Activated CD4-positive, alpha-beta T cell treated with anti-CD3 and anti-CD28 coated beads for 4 hours (primary cell): ENCODE results near the gene B3GALT4.
"Not testable (repeated sequence)": the region's sequence is repeated elsewhere in the genome, so short reads cannot be mapped to it uniquely, and the experiment has no call there.

ENCODE experiments used
- DNase-seq, 2 donors: peaks; one replicate each; pipeline ENCODE4 v3.0.0-alpha.2; 2020

B3GALT4 gene

DNA sequence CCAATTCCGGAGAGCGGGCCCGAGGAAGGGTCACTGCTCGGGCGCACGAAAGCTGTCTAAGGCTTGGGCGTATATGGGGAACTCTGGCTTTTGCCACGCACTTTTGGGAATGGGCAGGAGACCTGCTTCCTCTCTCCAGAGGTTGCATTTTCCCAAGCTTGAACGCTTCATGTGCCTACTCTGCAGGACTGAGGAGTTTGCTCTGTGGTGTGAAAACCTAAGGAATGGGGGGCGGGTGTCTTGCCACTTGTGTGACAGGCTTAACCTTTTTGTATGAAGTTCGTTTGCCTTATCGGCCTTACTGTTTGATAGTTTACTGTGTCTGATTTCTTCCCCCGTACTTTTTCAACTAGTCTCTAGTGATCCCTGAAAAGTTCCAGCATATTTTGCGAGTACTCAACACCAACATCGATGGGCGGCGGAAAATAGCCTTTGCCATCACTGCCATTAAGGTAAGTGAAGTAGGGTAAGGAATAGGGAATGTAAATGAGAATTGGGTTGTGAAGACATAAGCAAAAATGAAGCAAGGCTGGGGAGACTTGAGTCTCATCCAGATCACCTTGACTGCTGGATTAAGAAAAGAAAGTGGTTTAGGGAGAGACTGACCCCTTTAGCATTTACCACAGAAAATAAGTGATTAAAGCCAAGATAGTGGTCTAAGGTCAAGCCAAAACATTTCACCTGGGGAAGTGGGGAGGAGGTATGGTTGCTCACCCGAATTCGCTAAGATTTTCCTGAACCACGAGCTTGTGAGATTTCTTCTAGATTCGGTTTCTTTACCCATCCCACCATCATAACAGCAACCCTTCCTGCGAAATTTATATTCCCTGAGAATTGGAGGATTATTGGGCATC is 4.4 kb upstream of the B3GALT4 start:
- no peak for DNase-seq

DNA sequence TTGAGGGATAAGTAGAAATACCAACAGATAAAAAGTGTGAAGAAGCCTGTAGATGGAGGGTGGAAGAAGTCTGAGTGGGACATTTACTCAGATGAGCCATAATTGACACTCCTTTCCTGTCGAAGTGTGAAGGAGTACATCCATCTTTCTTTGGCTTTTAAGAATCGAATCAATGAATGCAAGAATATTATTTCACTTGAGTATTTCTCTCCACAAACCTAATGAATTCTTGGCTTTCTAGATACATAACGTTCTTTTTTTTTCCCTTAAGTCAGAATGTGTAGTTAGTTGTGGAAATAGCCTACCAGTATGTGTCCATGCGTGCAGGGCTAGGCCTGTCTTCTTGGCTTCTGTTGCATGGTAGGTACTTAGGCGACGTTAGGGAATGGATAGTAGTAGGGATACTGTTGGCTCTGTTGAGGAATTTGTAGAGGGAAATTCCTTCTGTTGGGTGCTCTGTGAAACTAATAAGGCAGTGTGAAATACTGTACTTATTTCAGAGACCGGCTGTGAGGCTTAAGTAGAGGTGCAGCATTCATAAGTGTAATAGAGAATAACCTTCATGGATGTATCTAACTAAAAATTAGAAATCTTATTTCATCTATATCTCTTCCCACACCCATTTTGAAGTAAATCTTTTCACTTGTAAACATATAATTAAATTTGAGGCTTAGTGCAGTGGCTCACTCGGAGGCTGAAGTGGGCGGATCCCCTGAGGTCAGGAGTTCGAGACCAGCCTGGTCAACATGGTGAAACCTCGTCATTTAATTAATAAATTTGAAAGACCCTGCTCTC is 3.6 kb upstream of the B3GALT4 start:
- DNase-seq, result no peak

DNA sequence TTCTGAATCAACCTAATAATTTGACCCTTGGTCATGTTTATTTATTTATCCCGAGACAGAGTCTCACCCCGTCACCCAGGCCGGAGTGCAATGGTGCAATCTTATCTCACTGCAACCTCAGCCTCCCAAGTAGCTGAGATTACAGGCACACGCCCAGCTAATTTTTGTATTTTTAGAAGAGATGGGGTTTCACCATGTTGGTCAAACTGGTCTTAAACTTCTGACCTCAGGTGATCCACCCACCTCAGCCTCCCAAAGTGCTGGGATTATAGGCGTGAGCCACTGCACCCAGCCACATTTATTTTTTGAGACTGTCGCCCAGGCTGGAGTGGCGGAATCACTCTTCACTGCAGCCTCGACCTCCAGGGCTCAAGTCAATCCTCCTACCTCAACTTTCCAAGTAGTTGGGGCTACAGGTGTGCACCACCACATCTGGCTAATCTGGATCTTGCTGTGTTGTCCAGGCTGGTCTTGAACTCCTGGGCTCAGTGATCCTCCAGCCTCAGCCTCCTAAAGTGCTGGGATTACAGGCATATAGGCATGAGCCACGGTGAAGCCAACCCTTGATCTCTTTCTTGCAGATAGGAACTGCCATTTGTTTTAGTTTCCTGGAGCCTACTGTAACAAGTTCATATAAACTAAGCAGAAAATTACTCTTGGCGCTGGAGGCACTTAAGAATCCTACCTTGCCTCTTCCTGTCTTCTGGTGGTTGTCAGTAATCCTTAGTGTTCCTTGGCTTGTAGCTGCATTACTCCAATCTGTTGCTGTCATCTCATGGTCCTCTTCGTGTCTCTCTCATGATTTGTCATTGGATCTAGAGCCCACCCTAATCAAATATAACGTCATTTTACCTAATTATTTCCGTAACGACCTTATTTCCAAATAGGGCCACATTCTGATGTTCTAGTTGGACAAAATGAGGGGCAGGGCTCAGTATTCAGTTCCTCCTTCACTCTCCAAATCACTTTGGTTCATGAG is 2.7 kb upstream of the B3GALT4 start:
- no peak for DNase-seq

DNA sequence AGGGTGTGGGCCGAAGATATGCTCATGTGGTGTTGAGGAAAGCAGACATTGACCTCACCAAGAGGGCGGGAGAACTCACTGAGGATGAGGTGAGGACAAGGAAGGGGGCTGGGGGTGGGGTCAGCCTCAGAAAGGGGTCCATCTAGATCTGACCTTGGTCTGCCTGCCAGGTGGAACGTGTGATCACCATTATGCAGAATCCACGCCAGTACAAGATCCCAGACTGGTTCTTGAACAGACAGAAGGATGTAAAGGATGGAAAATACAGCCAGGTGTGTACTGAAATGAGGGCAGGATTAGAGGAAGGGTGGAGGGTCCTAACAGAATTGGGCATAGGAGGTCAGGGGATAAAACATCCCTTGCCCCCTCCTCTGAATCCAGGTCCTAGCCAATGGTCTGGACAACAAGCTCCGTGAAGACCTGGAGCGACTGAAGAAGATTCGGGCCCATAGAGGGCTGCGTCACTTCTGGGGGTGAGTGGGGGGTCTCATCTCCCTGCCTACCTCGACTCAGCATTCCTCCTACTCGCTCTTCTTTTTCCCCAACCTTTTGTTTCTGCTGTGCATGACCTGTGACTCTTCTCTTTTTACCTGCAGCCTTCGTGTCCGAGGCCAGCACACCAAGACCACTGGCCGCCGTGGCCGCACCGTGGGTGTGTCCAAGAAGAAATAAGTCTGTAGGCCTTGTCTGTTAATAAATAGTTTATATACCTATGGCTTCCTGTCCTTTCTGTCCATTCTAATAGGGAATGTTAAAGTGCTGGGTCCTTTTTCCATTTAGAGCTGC is 935 bp upstream of the B3GALT4 start:
- DNase-seq, result not testable (repeated sequence)

DNA sequence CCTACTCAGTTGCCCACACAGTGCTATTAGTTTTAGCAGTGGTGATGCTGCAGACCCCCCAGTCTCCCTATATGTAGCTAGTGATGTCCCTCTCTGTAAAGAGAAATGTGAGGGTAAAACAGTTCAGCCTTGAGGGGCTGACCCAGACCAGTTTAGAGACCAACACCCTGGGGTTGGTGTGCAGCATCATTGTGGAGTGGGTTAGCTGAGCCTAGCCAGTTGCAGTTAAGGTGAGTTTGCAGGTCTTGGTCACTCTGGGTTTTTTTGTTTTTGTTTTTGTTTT is 401 bp upstream of the B3GALT4 start:
- no peak for DNase-seq

DNA sequence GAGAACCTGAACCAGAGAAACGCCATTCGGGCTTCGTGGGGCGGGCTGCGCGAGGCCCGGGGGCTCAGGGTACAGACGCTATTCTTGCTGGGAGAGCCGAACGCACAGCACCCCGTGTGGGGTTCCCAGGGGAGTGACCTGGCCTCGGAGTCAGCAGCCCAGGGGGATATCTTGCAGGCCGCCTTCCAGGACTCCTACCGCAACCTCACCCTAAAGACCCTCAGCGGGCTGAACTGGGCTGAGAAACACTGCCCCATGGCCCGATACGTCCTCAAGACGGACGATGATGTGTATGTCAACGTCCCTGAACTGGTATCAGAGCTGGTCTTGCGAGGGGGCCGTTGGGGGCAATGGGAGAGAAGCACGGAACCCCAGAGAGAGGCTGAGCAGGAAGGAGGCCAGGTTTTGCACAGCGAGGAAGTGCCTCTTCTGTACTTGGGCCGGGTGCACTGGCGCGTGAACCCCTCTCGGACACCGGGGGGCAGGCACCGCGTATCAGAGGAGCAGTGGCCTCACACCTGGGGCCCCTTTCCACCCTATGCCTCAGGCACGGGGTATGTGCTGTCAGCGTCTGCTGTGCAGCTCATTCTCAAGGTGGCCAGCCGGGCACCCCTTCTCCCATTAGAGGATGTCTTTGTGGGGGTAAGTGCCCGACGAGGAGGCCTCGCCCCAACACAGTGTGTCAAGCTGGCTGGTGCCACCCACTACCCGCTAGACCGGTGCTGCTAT is 904 bp downstream of the B3GALT4 start:
- peak in 1 of 2 donors; percentile 36 for DNase-seq

DNA sequence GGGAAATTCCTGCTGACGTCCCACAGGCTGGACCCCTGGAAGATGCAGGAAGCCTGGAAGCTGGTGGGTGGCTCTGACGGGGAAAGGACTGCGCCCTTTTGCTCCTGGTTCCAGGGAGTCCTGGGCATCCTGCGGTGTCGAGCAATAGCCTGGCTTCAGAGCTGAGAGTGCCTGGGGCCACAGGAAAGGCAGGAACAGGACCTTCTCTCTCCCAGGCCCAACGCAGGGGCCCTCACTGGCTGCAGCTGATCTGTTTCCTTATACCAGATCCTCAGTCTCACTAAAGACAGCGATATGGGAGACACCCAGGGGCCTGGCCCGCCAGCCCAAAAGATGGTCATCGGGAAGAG is 1.4 kb downstream of the B3GALT4 start:
- DNase-seq, result no peak

DNA sequence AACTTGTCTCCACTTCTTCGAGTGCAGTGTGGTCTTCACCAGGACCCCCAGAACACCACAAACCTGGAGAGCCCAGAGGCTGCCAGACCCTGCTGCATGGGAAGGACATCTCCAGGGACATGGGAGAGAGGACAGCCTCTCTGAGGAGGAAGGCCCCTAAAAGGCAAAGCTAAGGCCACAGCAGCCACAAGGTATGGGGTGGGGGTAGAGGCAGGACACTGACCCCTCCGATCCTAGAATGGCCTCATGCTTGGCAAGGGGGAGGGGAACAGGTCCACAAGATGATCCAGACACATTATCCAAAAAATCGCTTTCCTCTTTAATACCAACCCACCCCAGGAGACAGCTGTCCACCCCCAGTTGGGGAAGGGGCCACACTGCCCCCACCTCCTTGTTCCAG is 1.9 kb downstream of the B3GALT4 start:
- no peak for DNase-seq

DNA sequence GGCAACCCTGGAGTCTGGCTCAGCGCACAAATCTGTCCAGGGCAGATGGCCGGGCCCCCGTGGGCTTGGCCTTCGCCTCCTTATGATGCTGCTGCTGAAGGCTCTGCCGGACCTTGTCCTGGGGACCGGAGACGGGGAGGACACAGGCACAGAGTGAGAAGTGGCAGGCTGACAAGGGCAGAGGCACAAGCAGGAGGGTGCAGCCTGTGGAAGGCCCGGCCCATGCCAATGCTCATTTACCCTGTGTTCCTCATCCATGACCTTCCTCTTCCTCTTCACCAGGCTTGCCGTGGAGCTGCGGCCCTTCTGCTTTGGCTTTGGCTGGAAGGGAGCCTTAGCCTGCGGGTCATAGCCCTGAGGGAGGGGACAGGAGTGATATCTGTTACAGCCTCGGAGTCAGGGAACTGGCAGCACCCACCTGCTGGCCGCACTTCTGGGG is 2.4 kb downstream of the B3GALT4 start:
- DNase-seq, result no peak

DNA sequence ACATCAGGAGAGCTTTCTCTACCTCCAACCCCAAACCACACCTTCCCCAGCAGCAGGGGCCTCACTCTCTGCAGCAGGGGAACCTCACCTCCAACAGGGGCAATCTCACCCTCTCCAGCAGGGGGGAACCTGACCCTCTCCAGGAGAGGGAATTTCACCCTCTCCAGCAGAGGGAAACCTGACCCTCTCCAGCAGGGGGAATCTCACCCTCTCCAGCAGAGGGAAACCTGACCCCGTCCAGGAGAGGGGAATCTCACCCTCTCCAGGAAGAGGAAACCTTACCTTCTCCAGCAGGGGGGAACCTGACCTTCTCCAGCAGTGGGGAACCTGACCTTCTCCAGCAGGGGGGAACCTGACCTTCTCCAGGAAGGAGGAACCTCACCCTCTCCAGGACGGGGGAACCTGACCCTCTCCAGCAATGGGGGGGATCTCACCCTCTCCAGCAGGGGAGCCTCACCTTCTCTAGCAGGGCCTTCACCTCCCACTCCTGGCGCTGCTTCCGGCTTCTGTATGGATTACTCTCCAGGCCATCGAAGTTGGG is 3.1 kb downstream of the B3GALT4 start:
- DNase-seq, result no peak

DNA sequence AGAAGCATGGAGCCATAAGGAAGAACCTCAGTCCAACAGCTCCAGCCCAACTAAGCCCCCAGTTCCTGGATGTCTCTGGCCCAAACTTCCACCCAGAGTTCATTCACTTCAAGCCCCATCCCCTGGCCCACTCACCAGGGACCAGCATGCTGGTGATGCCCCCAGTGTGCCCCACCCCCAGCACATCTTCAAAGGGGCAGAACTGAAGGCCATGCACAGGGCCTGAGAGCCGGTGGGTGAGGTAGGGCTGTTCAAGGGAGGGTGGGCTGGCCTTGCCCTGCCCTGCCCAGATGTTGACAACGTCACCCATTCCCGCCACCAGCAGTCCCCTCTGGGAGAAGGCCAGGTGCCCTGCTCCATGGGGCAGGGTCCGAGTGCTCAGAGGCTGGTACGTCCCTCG is 3.6 kb downstream of the B3GALT4 start:
- DNase-seq, result no peak

DNA sequence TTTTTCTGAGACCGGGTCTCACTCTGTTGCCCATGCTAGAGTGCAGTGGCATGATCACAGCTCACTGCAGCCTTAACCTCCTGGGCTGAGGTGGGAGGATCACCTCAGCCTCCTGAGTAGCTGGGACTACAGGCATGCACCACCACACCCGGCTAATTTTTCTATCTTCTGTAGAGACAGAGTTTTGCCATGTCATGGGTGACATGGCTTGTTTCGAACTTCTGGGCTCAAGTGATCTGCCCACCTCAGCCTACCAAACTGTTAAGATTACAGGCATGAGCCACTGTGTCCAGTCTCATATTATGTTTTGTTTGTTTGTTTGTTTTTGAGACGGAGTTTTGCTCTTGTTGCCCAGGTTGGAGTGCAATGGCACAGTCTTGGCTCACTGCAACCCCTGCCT is 8.3 kb downstream of the B3GALT4 start:
- not testable (repeated sequence) for DNase-seq

DNA sequence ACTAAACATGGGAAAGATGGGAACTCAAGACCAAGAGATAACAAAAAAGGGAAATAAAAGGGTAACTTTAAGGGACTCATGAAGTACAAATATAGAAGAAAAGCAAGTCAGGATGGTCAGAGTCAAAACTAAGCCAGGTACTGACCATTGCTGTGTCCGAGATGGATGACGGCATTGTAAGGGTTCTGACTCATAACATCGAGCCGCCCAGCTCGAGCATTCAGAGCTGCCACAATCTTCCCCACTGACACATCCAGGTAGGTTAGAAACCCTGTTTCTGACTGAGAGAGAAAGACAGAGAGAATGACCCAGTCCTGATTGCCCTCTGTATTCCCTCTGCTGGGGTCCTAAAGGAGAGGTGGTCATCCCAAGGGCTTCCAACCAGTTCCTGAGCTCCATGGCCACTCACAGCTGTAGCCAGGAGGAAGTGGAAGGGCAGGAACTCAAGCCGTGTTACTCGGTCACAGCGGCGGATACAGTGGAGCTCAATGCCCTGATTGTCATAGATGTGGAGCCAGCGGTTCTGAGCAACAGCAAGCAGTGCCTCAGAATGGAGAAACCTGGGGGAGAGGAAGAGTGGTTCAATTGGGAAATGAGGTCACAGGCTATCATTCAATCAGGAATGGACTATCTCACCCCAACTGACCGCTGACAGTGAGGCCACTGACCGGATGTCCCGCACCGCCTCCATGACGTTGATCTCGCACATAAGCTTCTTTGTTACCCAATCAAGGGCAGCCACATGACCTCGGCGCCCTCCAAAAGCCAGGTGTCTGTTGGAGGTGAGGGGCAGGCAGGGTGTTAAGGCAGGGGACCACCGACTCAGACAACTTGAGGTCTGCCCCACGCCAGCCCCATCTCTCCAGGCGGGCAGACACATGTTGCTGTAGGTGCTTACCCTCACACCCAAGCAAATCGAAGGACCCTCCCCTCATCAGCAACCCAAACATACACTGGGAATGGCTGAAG is 10.3 kb downstream of the B3GALT4 start:
- no peak for DNase-seq

DNA sequence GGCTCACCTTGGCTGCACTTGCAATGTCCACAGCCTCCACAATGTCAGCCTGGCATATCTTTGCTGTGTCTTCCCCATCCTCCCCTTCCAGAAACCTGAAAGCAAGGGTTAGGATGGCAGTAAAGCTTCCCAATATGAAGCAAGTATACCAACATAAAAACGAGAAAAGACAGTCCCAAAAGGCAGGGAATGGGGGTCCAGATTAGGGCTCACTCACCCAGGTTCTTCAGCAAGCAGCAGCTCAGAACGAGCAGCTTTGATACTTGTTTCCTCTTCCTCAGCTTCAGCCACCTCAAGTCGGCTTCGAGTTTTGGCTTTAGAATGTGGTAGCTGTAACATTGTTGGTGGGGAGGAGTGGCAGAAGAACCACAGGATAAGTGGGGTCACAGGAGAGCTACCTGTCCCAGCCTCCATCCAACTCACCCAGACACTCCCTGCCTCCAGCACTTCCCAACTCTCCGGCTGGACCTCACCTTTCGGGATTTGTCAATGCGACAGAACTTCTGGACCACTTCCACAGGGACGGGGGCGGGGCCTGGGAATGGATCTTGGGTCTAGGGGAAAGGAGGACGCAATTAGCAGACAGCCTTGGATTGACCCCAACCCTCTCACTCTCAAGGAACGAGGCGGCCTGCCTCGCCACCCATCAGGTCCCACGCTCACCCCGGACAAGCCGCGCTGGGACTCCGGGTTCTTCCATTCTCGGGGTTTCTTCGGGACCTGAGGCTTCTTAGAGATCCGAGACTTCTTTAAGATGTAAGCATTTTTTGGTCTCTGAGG is 11.4 kb downstream of the B3GALT4 start:
- DNase-seq, result no peak

DNA sequence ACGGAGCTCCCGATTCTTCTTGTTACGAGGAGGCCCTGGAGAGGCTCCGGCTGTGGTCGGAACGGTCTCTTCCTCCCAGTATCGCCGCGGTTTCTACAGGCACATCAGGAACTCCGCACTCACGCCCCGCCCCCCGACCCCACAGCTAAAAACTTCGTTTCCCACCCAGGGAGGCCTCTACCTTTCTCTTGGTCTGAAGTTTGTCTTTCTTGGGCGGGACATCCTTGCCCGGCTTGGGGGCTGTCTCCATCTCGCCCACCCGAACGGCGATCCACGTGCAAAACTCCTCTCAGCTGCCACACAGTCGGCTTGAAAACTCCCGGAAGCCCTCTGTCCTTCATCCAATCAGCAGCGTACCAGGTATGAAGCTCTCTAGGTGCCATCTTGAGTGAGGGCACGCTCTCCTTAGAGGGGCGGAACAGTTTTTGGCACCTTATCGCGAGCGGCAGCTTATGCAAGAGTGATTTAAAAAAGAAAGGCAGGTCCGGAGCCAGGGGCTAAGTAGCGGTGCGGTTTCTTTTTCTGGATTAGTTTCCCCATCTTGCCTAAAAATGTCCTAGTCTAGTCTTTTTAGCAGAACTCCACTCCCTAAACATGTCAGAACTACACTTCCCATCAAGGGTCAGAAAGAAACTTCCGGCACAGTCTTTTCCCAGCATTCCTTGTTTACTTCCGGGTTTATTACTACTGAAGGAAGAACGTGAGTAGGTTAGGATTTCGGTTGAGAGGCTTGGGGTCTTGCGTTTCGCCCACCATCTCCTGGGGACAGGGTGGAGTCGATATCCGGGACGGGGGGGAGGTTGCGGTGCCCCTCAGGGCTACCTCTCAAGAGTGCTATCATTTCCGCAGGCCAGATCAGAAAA is 12.2 kb downstream of the B3GALT4 start, which contains the start of the genes PFDN6 and WDR46:
Gene PFDN6 (plus strand): TSS at position 681 of the 863 bp plus-strand sequence. CDS start 256 bp downstream, outside the sequence.
Gene WDR46 (minus strand): TSS at position 319 of the 863 bp plus-strand sequence. CDS start 69 bp downstream, at position 250.
- peak; percentile 77 to 79 for DNase-seq

DNA sequence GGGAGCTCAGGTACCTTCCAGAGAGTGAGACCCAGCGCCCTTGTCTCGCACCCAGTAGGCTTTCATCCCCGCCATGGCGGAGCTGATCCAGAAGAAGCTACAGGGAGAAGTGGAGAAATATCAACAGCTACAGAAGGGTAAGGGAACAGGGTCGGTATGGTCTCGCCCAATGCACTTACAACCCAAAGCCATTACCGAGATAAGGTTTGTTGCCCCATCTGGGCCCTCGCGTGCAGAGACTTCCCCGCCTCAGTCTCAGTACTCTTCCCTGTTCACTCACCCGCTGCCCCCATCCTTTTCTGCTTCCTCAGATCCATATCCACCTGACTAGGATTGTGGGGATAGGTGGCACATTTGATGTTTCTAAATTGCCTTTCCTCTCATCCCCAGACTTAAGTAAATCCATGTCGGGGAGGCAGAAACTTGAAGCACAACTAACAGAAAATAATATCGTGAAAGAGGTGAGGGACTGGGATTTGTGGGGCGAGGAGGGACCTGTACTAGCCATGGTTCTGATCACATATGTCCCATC is 12.9 kb downstream of the B3GALT4 start:
- DNase-seq, result no peak

DNA sequence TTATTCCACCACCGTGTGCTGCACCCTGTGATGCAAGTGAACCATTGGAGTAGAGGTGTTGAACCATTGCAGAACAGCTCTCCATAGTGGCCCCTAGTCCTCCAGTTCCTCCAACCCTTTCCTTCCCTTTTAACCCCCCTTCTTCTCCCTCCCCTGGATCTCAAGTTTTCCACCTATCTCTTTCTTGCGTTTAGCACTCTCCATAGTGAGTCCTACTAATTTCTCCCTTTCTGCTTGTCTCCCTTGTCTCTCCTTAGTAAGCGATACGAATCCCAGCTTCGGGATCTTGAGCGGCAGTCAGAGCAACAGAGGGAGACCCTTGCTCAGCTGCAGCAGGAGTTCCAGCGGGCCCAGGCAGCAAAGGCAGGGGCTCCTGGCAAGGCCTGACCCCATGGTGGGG is 13.5 kb downstream of the B3GALT4 start:
- no peak for DNase-seq
